DMS53 treated with DMSO at 0.1 percent for 48 hours (cell line): ENCODE measurements around the gene NDUFB5.

Source experiments
- DNase-seq: peaks from one replicate; lab custom pipeline; 2025; ENCODE audit not compliant: unreplicated experiment; lab: John Stamatoyannopoulos, UW

The NDUFB5 gene

DNA sequence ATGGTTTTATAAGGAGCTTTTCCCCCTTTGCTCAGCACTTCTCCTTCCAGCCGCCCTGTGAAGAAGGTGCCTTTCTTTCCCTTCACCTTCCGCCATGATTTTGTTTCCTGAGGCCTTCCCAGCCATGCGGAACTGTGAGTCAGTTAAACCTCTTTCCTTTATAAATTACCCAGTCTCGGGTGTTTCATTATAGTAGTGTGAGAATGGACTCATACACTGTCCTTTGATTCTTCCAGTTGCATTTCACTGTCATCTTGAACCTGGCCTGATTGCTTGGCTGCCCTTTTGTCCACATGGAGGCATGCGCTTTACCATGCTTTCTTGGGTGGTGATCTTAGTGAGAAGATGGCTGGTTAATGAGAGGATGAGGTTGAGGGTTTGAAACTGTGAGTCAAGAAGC lies 71.5 kb downstream of the NDUFB5 start:
- DNase-seq: no peak
